Hepatocyte (in vitro differentiated cells): Measurements from ENCODE around the gene AUNIP.

ENCODE experiments used
- EZH2 ChIP-seq: fragments of 200-600 bp; sonication (generic); IDR thresholded peaks from 2 replicates; pipeline ENCODE4 v1.6.1; 2016; ENCODE audit warnings: antibody characterized with exemption, mild to moderate bottlenecking, borderline replicate concordance
- EZH2phosphoT487 ChIP-seq: fragments of 200-600 bp; sonication (generic); IDR thresholded peaks from one replicate; pipeline ENCODE4 v1.6.1; 2018; ENCODE audit warnings: antibody characterized with exemption, mild to moderate bottlenecking, low read depth, moderate library complexity; ENCODE audit not compliant: unreplicated experiment, severe bottlenecking
- TF ChIP-seq, protein P1 (sequence below): fragments of 200-600 bp; sonication (generic); IDR thresholded peaks from 2 replicates; pipeline ENCODE4 v1.5.1; 2016; ENCODE audit warnings: antibody characterized with exemption, mild to moderate bottlenecking; ENCODE audit not compliant: poor library complexity

DNA sequence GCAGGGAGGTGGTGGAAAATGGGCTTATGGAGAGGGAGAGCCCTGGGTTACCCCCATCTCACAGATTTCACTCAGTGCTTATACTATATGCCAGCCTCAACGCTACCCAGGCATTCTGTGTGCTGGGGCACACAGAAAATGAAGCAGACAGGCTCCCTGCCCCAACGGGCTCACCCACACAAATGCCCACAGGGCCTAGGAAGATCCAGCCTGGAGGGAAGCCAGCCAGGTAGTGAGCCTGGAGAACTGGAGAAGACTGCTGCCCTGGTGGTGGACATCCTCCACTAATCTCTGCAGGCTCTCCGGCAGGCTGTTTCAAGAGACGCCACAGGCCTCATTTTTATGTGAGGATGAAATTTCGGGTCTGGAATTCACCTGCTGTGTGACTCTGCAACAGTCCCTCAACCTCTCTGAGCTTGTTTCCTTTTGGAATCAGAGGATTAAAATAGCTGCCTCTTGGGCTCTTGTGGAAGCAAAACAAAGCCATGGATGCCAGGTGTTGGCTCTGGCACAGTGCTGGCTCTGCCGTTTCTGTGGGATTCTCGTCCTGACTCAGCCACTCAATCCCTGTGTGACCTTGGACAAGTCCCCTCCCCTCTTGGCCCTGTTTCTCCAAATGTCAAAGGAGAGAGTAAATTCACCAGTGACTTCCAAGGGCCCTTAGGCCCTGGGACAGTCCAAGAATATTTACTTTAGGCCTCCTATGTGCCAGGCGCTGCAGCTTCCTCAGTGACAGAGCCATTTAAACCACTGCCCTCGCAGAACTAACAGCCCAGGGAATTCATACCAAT lies 12.6 kb upstream of the AUNIP start:
- TF ChIP-seq, protein P1, sequence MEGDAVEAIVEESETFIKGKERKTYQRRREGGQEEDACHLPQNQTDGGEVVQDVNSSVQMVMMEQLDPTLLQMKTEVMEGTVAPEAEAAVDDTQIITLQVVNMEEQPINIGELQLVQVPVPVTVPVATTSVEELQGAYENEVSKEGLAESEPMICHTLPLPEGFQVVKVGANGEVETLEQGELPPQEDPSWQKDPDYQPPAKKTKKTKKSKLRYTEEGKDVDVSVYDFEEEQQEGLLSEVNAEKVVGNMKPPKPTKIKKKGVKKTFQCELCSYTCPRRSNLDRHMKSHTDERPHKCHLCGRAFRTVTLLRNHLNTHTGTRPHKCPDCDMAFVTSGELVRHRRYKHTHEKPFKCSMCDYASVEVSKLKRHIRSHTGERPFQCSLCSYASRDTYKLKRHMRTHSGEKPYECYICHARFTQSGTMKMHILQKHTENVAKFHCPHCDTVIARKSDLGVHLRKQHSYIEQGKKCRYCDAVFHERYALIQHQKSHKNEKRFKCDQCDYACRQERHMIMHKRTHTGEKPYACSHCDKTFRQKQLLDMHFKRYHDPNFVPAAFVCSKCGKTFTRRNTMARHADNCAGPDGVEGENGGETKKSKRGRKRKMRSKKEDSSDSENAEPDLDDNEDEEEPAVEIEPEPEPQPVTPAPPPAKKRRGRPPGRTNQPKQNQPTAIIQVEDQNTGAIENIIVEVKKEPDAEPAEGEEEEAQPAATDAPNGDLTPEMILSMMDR = no peak
- TF ChIP-seq EZH2 (no peak), EZH2phosphoT487 (no peak)
